ENCODE measurements around the gene DLK2. TPM values are rescaled to one million over a fixed set of nuclear protein-coding genes. Genes with fewer than 3 reads are reported as not detected.

The DLK2 gene
- total and polyA plus RNA-seq, 3 experiments from 2014 or later = 1.4 to 1.9 (median 1.9) TPM

- Histone ChIP-seq H3K27ac (ENCODE audit: low read depth, low read length) (no peak overlapping the region), H3K36me3 (ENCODE audit: insufficient read depth, low read length) (no peaks in the 10 kb centered on the region), H3K9me3 (ENCODE audit: low read length) (no peaks in the 10 kb centered on the region), H3K4me3 (ENCODE audit: low read length) (no peak overlapping the region), H3K4me1 (ENCODE audit: insufficient read depth, low read length) (no peaks in the 10 kb centered on the region), H3K27me3 (ENCODE audit: insufficient read depth, low read length, poor library complexity, severe bottlenecking) (no peaks in the 10 kb centered on the region)
- ChIA-PET POLR2A (no interaction called here), CTCF (interaction anchor here (1.0 kb wide), 1 partner anchor 90 kb away, joined by 3 read pairs; no protein-coding TSS in a partner anchor)
- DNase-seq = no peak
- Mint-ChIP-seq H3K27ac (no peak overlapping the region), H3K36me3 (peaks cover 0 to 6% (median 0%) of the 10 kb centered on the region in 3 donors), H3K4me1 (no peaks in the 10 kb centered on the region), H3K27me3 (peaks cover 11 to 31% of the 10 kb centered on the region in 2 donors), H3K9me3 (no peaks in the 10 kb centered on the region), H3K4me3 (no peak overlapping the region)
Observed at GRCh38 chr6:43405354-43405753, 50.0 kb downstream of the DLK2 start.

GRCh38 chr6:43402820-43403219 lies 52.5 kb downstream of the DLK2 start:
- Mint-ChIP-seq H3K4me3 (no peak overlapping the region), H3K27me3 (peaks cover 5 to 26% of the 10 kb centered on the region in 2 donors), H3K9me3 (no peaks in the 10 kb centered on the region), H3K4me1 (peaks cover 0 to 2% (median 2%) of the 10 kb centered on the region in 3 donors), H3K27ac (no peak overlapping the region), H3K36me3 (peaks cover 0 to under 1% (median 0%) of the 10 kb centered on the region in 3 donors)
- ChIA-PET CTCF (no interaction called here), POLR2A (no interaction called here)
- DNase-seq = no peak
- Histone ChIP-seq H3K9me3 (ENCODE audit: low read length) (no peaks in the 10 kb centered on the region), H3K27ac (ENCODE audit: low read depth, low read length) (no peak overlapping the region), H3K4me1 (ENCODE audit: insufficient read depth, low read length) (no peaks in the 10 kb centered on the region), H3K27me3 (ENCODE audit: insufficient read depth, low read length, poor library complexity, severe bottlenecking) (no peaks in the 10 kb centered on the region), H3K4me3 (ENCODE audit: low read length) (no peak overlapping the region), H3K36me3 (ENCODE audit: insufficient read depth, low read length) (no peaks in the 10 kb centered on the region)

GRCh38 chr6:43401730-43402129 lies 53.6 kb downstream of the DLK2 start:
- Histone ChIP-seq H3K4me1 (ENCODE audit: insufficient read depth, low read length) (no peaks in the 10 kb centered on the region), H3K27me3 (ENCODE audit: insufficient read depth, low read length, poor library complexity, severe bottlenecking) (no peaks in the 10 kb centered on the region), H3K36me3 (ENCODE audit: insufficient read depth, low read length) (no peaks in the 10 kb centered on the region), H3K9me3 (ENCODE audit: low read length) (no peaks in the 10 kb centered on the region), H3K27ac (ENCODE audit: low read depth, low read length) (no peak overlapping the region), H3K4me3 (ENCODE audit: low read length) (no peak overlapping the region)
- ChIA-PET POLR2A (no interaction called here), CTCF (interaction anchor here (0.9 kb wide), 1 partner anchor 93 kb away, joined by 3 read pairs; the partner anchor contains the start of gene CRIP3)
- H3K27ac Mint-ChIP-seq = no peak overlapping the region
- no peaks in the 10 kb centered on the region for H3K9me3 Mint-ChIP-seq
- peaks cover 0 to 21% of the 10 kb centered on the region in 2 donors for H3K27me3 Mint-ChIP-seq
- H3K36me3 Mint-ChIP-seq = no peaks in the 10 kb centered on the region
- H3K4me1 Mint-ChIP-seq = peaks cover 0 to 6% (median 3%) of the 10 kb centered on the region in 3 donors
- no peak for DNase-seq
- H3K4me3 Mint-ChIP-seq = no peak overlapping the region

Other genes with a start within 250 kb of the DLK2 start
- gene DNPH1, start 226.1 kb downstream of the DLK2 start, total RNA-seq = 10 to 100 TPM; 68.2 to 68.3 TPM
- 80.0 TPM for gene DNPH1, start 226.1 kb downstream of the DLK2 start, polyA plus RNA-seq
- 1 to 10 TPM; 1.1 to 1.2 TPM for gene TTBK1, start 212.1 kb downstream of the DLK2 start, total RNA-seq
- gene TTBK1, start 212.1 kb downstream of the DLK2 start, polyA plus RNA-seq = not detected
- not detected for gene SLC22A7, start 157.3 kb downstream of the DLK2 start, total RNA-seq
- gene SLC22A7, start 157.3 kb downstream of the DLK2 start, polyA plus RNA-seq = not detected
- under 1 TPM in 1 of 2 experiments, not detected in 1; 0.63 TPM for gene CRIP3, start 146.7 kb downstream of the DLK2 start, total RNA-seq
- not detected for gene CRIP3, start 146.7 kb downstream of the DLK2 start, polyA plus RNA-seq
- 10 to 100 TPM; 11.8 to 12.0 TPM for gene ZNF318, start 85.9 kb downstream of the DLK2 start, total RNA-seq
- gene ZNF318, start 85.9 kb downstream of the DLK2 start, polyA plus RNA-seq = 6.4 TPM
- gene ABCC10, start 28.0 kb downstream of the DLK2 start, total RNA-seq = 10 to 100 TPM; 35.8 to 36.4 TPM
- gene ABCC10, start 28.0 kb downstream of the DLK2 start, polyA plus RNA-seq = 28.2 TPM
- gene TJAP1, start 22.0 kb upstream of the DLK2 start, total RNA-seq = 10 to 100 TPM; 48.8 to 49.1 TPM
- gene TJAP1, start 22.0 kb upstream of the DLK2 start, polyA plus RNA-seq = 11.8 TPM
- under 1 TPM; 0.11 to 0.13 TPM for gene LRRC73, start 54.8 kb upstream of the DLK2 start, total RNA-seq
- not detected for gene LRRC73, start 54.8 kb upstream of the DLK2 start, polyA plus RNA-seq
- 10 to 100 TPM; 48.9 to 49.1 TPM for gene YIPF3, start 61.4 kb upstream of the DLK2 start, total RNA-seq
- gene YIPF3, start 61.4 kb upstream of the DLK2 start, polyA plus RNA-seq = 86.5 TPM
- gene POLR1C, start 61.5 kb upstream of the DLK2 start, total RNA-seq = 100 to 1,000 TPM; 122 to 124 TPM
- 19.6 TPM for gene POLR1C, start 61.5 kb upstream of the DLK2 start, polyA plus RNA-seq
- gene XPO5, start 120.5 kb upstream of the DLK2 start, total RNA-seq = 100 to 1,000 TPM in 1 of 2 experiments, 10 to 100 TPM in 1; 98.0 to 116 TPM
- gene XPO5, start 120.5 kb upstream of the DLK2 start, polyA plus RNA-seq = 15.3 TPM
- 10 to 100 TPM; 33.8 to 38.6 TPM for gene POLH, start 120.6 kb upstream of the DLK2 start, total RNA-seq
- gene POLH, start 120.6 kb upstream of the DLK2 start, polyA plus RNA-seq = 15.6 TPM
- gene GTPBP2, start 173.7 kb upstream of the DLK2 start, total RNA-seq = 10 to 100 TPM; 44.2 to 45.4 TPM
- 3.9 TPM for gene GTPBP2, start 173.7 kb upstream of the DLK2 start, polyA plus RNA-seq
- 10 to 100 TPM; 27.6 to 27.7 TPM for gene MAD2L1BP, start 180.3 kb upstream of the DLK2 start, total RNA-seq
- 16.0 TPM for gene MAD2L1BP, start 180.3 kb upstream of the DLK2 start, polyA plus RNA-seq
- not detected for gene RSPH9, start 189.5 kb upstream of the DLK2 start, total RNA-seq
- gene RSPH9, start 189.5 kb upstream of the DLK2 start, polyA plus RNA-seq = 1.3 TPM
- gene MRPS18A, start 232.2 kb upstream of the DLK2 start, total RNA-seq = 10 to 100 TPM; 60.4 to 60.6 TPM
- 65.2 TPM for gene MRPS18A, start 232.2 kb upstream of the DLK2 start, polyA plus RNA-seq